Neural cell (in vitro differentiated cells): ENCODE results near the gene TIMM23. TPM values are rescaled to one million over a fixed set of nuclear protein-coding genes. Genes with fewer than 3 reads are reported as not detected.

Experiments used
- H2AFZ ChIP-seq: fragments of 200-600, 300-800 bp; sonication (generic), shearing (Covaris generic); 2 replicates; pipeline ENCODE4 v1.6.0; 2014; ENCODE audit warnings: low read depth, mild to moderate bottlenecking, antibody characterized with exemption, low read length, moderate library complexity
- H3F3A ChIP-seq: fragments of 200-600 bp; shearing (Covaris generic); 2 replicates; pipeline ENCODE4 v1.6.1; 2016; ENCODE audit warnings: mild to moderate bottlenecking, moderate library complexity, mixed read lengths, antibody characterized with exemption, low read length; ENCODE audit not compliant: insufficient read depth, poor library complexity, severe bottlenecking
- H3K27ac ChIP-seq: fragments of 200-600, 300-800 bp; sonication (generic), shearing (Covaris generic); 2 replicates; pipeline ENCODE4 v1.5.1; 2014; ENCODE audit warnings: mild to moderate bottlenecking, low read length, moderate library complexity
- H3K27me3 ChIP-seq: fragments of 300-800, 200-600 bp; sonication (generic), shearing (Covaris generic); 2 replicates; pipeline ENCODE4 v1.6.0; 2014; ENCODE audit warnings: mild to moderate bottlenecking, low read depth, low read length, moderate library complexity; ENCODE audit not compliant: insufficient read depth
- H3K36me3 ChIP-seq: fragments of 300-800, 200-600 bp; sonication (generic), shearing (Covaris generic); 2 replicates; pipeline ENCODE4 v1.5.1; 2014; ENCODE audit warnings: mild to moderate bottlenecking, antibody characterized with exemption, low read length, moderate library complexity; ENCODE audit not compliant: insufficient read depth
- H3K4me2 ChIP-seq: fragments of 300-800, 200-600 bp; sonication (generic), shearing (Covaris generic); 2 replicates; pipeline ENCODE4 v1.6.0; 2014; ENCODE audit warnings: mild to moderate bottlenecking, low read length
- H3K4me3 ChIP-seq: fragments of 300-800, 200-600 bp; sonication (generic), shearing (Covaris generic); 2 replicates; pipeline ENCODE4 v1.5.1; 2014; ENCODE audit warnings: mild to moderate bottlenecking, low read length, moderate library complexity
- H3K79me2 ChIP-seq: fragments of 200-600 bp; shearing (Covaris generic); replicated peaks from 2 replicates; pipeline ENCODE4 v1.6.0; 2014; ENCODE audit warnings: mild to moderate bottlenecking, low read length, moderate library complexity; ENCODE audit not compliant: insufficient read depth
- H3K9ac ChIP-seq: fragments of 300-800, 200-600 bp; sonication (generic), shearing (Covaris generic); 2 replicates; pipeline ENCODE4 v1.6.1; 2016; ENCODE audit warnings: mild to moderate bottlenecking, low read length, mixed read lengths
- H3K9me2 ChIP-seq: fragments of 200-600 bp; shearing (Covaris generic); 2 replicates; pipeline ENCODE4 v1.6.1; 2016; ENCODE audit warnings: mild to moderate bottlenecking, low read length, mixed read lengths; ENCODE audit not compliant: insufficient read depth
- H3K9me3 ChIP-seq: fragments of 200-600, 300-800 bp; sonication (generic), shearing (Covaris generic); 2 replicates; pipeline ENCODE4 v1.6.1; 2016; ENCODE audit warnings: mild to moderate bottlenecking, mixed run types, low read length, moderate library complexity, mixed read lengths
- H4K20me1 ChIP-seq: fragments of 200-600 bp; shearing (Covaris generic); 2 replicates; pipeline ENCODE4 v1.6.1; 2016; ENCODE audit warnings: mild to moderate bottlenecking, mixed run types; ENCODE audit not compliant: insufficient read depth
- EP300 ChIP-seq: fragments of 450-650 bp; conservative IDR thresholded peaks from 2 replicates; pipeline ENCODE4 v1.6.1; 2014; ENCODE audit warnings: antibody characterized with exemption, mild to moderate bottlenecking, moderate library complexity; ENCODE audit not compliant: poor library complexity, severe bottlenecking
- EZH2 ChIP-seq: fragments of 200-600, 300-800 bp; shearing (Covaris generic), sonication (generic); IDR thresholded peaks from 2 replicates; pipeline ENCODE4 v1.6.1; 2014; ENCODE audit warnings: antibody characterized with exemption, low read length, borderline replicate concordance, mild to moderate bottlenecking; ENCODE audit not compliant: insufficient read depth, poor library complexity, severe bottlenecking
- MXI1 ChIP-seq: fragments of 450-650 bp; conservative IDR thresholded peaks from 2 replicates; pipeline ENCODE4 v1.6.1; 2014; ENCODE audit warnings: antibody characterized with exemption, mild to moderate bottlenecking; ENCODE audit not compliant: poor library complexity, severe bottlenecking
- POLR2AphosphoS5 ChIP-seq: IDR thresholded peaks from 2 replicates; pipeline ENCODE4 v1.6.1; 2012
- RAD21 ChIP-seq: fragments of 450-650 bp; conservative IDR thresholded peaks from 2 replicates; pipeline ENCODE4 v1.6.1; 2014; ENCODE audit warnings: antibody characterized with exemption, mild to moderate bottlenecking, moderate library complexity
- SMC3 ChIP-seq: fragments of 450-650 bp; conservative IDR thresholded peaks from 2 replicates; pipeline ENCODE4 v1.6.1; 2014; ENCODE audit warnings: antibody characterized with exemption, mild to moderate bottlenecking, moderate library complexity; ENCODE audit not compliant: poor library complexity
- TAF1 ChIP-seq: IDR thresholded peaks from 2 replicates; pipeline ENCODE4 v1.6.1; 2012; ENCODE audit warnings: low read depth
- polyA plus RNA-seq: library from polyadenylated mRNA; depleted of rRNA; stranded (reverse); fragments of >200 nt; gene quantifications from 2 replicates; pipeline ENCODE4 v1.2.3, GENCODE V29; 2014
- TF ChIP-seq, protein P1 (sequence below): IDR thresholded peaks from 2 replicates; pipeline ENCODE4 v1.6.1; 2012; ENCODE audit warnings: borderline replicate concordance
- TF ChIP-seq, protein P2 (sequence below): fragments of 450-650 bp; IDR thresholded peaks from 2 replicates; pipeline ENCODE4 v1.5.1; 2014; ENCODE audit warnings: antibody characterized with exemption, mild to moderate bottlenecking, moderate library complexity; ENCODE audit not compliant: poor library complexity, severe bottlenecking

TIMM23 gene
- polyA plus RNA-seq, 1 donor from 2014 or later: 67.0 TPM

DNA sequence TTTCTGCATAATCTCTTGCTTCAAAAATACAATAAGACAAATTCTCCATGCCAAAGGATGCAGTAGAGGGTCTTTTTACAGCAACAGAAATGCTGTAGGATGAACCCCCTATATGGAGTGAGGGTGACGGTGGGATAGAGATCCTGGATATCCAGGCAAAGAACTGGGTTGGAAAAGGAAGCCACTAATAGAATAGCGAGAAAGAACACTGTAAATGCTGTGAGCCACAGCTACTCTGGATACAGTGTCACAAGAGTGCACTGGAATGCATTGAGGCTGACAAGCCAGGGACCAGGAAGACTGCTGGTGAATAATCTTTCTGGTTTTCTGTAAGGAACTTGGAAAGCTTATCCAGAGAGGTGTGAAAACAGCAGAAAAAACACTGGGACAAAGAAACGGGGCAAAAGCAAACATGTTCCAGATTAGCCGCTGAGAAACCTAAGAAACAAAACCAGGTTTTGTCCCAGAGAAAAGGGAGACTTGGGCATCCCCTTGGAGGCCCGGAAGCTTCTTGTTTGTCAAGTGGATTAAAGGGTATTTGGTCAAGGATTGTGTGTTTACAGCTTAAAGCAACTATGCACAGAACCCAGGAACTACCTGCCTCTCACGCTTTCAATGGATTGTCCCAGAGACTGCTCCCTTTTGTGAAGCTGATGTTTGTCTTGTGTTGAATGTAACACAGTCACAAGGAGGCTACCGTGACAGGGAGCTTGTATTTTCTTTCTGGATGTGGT lies 79.9 kb downstream of the TIMM23 start:
- H3K27me3 ChIP-seq: no peaks in the 10 kb centered on the region
- H3F3A ChIP-seq: no peaks in the 10 kb centered on the region
- no peaks in the 10 kb centered on the region for H3K79me2 ChIP-seq
- no peak overlapping the region for H2AFZ ChIP-seq
- H4K20me1 ChIP-seq: no peaks in the 10 kb centered on the region
- no peaks in the 10 kb centered on the region for H3K36me3 ChIP-seq
- TF ChIP-seq TAF1: no peak
- TF ChIP-seq EP300: no peak
- TF ChIP-seq RAD21: no peak
- TF ChIP-seq EZH2: no peak
- TF ChIP-seq MXI1: no peak
- TF ChIP-seq POLR2AphosphoS5: no peak
- TF ChIP-seq SMC3: no peak
- TF ChIP-seq, protein P1, sequence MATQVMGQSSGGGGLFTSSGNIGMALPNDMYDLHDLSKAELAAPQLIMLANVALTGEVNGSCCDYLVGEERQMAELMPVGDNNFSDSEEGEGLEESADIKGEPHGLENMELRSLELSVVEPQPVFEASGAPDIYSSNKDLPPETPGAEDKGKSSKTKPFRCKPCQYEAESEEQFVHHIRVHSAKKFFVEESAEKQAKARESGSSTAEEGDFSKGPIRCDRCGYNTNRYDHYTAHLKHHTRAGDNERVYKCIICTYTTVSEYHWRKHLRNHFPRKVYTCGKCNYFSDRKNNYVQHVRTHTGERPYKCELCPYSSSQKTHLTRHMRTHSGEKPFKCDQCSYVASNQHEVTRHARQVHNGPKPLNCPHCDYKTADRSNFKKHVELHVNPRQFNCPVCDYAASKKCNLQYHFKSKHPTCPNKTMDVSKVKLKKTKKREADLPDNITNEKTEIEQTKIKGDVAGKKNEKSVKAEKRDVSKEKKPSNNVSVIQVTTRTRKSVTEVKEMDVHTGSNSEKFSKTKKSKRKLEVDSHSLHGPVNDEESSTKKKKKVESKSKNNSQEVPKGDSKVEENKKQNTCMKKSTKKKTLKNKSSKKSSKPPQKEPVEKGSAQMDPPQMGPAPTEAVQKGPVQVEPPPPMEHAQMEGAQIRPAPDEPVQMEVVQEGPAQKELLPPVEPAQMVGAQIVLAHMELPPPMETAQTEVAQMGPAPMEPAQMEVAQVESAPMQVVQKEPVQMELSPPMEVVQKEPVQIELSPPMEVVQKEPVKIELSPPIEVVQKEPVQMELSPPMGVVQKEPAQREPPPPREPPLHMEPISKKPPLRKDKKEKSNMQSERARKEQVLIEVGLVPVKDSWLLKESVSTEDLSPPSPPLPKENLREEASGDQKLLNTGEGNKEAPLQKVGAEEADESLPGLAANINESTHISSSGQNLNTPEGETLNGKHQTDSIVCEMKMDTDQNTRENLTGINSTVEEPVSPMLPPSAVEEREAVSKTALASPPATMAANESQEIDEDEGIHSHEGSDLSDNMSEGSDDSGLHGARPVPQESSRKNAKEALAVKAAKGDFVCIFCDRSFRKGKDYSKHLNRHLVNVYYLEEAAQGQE: no peak
- TF ChIP-seq, protein P2, sequence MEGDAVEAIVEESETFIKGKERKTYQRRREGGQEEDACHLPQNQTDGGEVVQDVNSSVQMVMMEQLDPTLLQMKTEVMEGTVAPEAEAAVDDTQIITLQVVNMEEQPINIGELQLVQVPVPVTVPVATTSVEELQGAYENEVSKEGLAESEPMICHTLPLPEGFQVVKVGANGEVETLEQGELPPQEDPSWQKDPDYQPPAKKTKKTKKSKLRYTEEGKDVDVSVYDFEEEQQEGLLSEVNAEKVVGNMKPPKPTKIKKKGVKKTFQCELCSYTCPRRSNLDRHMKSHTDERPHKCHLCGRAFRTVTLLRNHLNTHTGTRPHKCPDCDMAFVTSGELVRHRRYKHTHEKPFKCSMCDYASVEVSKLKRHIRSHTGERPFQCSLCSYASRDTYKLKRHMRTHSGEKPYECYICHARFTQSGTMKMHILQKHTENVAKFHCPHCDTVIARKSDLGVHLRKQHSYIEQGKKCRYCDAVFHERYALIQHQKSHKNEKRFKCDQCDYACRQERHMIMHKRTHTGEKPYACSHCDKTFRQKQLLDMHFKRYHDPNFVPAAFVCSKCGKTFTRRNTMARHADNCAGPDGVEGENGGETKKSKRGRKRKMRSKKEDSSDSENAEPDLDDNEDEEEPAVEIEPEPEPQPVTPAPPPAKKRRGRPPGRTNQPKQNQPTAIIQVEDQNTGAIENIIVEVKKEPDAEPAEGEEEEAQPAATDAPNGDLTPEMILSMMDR: no peak
- H3K9me2 ChIP-seq: no peaks in the 10 kb centered on the region
- no peak overlapping the region for H3K4me2 ChIP-seq
- no peaks in the 10 kb centered on the region for H3K9me3 ChIP-seq
- H3K27ac ChIP-seq: no peak overlapping the region
- no peak overlapping the region for H3K4me3 ChIP-seq
- no peak overlapping the region for H3K9ac ChIP-seq

DNA sequence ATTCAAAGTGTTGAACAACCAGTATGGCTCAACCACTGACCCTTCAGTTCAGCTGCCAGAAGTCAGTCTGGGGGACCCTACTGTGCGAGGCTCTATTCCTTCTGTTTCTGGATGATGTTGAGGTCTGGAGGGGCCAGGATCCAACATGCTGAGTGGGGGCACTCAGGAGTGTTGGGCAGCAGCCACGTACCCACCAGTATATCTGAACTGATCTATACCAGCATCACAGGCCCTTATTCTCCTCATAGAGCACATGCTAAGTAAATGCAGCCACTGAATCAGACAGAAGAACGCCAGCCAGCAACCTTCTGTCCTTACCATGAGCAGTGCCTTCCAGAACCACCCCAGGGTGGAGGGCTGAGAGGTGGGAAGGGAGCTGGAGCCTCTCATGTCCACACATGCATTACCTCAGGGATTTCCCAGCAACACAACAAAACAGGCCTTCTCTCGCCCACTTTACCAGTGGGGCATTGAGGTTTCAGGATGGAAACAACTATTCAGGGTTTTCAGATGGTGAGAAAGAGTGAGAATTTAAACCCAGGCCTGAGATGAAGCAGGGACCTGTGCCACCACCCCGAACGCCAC lies 80.6 kb downstream of the TIMM23 start:
- Histone ChIP-seq H2AFZ (no peak overlapping the region), H3K9me3 (no peaks in the 10 kb centered on the region), H3K9ac (no peak overlapping the region), H3F3A (no peaks in the 10 kb centered on the region), H3K27ac (no peak overlapping the region), H3K4me2 (no peak overlapping the region), H3K4me3 (no peak overlapping the region), H3K36me3 (no peaks in the 10 kb centered on the region), H3K9me2 (no peaks in the 10 kb centered on the region), H4K20me1 (no peaks in the 10 kb centered on the region), H3K79me2 (no peaks in the 10 kb centered on the region), H3K27me3 (no peaks in the 10 kb centered on the region)
- TF ChIP-seq, protein P1: no peak
- TF ChIP-seq EZH2: no peak
- no peak for TF ChIP-seq POLR2AphosphoS5
- no peak for TF ChIP-seq RAD21
- no peak for TF ChIP-seq TAF1
- no peak for TF ChIP-seq MXI1
- no peak for TF ChIP-seq EP300
- TF ChIP-seq, protein P2: no peak
- TF ChIP-seq SMC3: no peak
